Endothelial cell of umbilical vein (primary cell): ENCODE results near the gene NCMAP.

ENCODE experiments used
- EZH2 ChIP-seq: IDR thresholded peaks from 2 replicates; pipeline ENCODE4 v1.6.1; 2012; ENCODE audit warnings: borderline replicate concordance, low read depth, mild to moderate bottlenecking, moderate library complexity, low read length, inconsistent platforms; ENCODE audit not compliant: severe bottlenecking
- MYC ChIP-seq: IDR thresholded peaks from one replicate; pipeline ENCODE4 v1.6.1; 2011; ENCODE audit warnings: mild to moderate bottlenecking, low read depth, low read length
- TF ChIP-seq, protein P1 (sequence below), 2 donors: IDR thresholded peaks; 1 replicate in 1 of 2; 2 replicates in 1 of 2; pipeline ENCODE4 v1.5.1; 2011; ENCODE audit warnings: low read length in 2 of 2, mild to moderate bottlenecking in 2 of 2, moderate library complexity in 2 of 2, control low read depth in 1 of 2, inconsistent platforms in 1 of 2, low read depth in 1 of 2; ENCODE audit not compliant: insufficient read depth in 1 of 2; ENCODE audit errors: extremely low read depth in 1 of 2

DNA sequence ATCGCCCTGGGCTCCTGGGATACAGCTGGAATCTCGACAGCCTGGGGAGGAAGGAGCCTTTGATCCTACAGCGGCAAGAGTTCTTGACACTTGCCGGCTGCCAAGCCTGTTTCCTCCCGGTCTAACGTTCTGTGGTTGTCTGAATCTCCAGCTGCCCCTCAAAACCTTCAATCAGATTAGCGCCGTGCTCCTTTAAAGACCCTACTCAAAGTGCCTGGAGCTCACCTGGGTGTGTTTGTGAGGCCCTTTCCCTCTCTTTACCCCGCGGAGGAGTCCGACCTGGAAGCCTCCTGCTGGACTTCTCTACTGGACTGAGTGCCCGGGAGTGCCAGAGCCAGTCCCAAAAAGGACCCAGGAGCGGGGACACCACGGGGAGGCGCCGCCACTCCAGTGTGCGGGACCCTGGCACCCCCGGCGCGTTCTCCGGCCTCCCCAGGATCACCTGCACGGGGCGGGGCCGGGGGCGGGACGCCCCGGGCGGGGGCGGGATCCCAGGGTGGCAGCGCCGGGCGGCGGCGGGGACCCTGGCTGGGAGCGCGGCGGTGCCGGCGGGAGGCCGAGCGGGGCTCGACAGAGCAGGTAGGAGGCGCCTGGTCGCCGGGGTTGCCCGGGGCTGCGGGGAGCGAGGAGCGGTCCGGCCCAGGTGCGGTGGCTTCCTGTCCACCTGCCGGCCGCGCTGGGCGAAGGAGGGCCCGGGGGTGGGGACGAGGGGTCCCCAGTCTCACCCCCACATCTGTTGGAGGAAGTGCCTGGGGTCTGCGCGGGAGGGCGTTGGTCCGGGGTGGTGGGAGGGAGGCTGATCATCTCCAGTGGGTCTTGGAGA is at the start of gene NCMAP:
- TF ChIP-seq, protein P1, sequence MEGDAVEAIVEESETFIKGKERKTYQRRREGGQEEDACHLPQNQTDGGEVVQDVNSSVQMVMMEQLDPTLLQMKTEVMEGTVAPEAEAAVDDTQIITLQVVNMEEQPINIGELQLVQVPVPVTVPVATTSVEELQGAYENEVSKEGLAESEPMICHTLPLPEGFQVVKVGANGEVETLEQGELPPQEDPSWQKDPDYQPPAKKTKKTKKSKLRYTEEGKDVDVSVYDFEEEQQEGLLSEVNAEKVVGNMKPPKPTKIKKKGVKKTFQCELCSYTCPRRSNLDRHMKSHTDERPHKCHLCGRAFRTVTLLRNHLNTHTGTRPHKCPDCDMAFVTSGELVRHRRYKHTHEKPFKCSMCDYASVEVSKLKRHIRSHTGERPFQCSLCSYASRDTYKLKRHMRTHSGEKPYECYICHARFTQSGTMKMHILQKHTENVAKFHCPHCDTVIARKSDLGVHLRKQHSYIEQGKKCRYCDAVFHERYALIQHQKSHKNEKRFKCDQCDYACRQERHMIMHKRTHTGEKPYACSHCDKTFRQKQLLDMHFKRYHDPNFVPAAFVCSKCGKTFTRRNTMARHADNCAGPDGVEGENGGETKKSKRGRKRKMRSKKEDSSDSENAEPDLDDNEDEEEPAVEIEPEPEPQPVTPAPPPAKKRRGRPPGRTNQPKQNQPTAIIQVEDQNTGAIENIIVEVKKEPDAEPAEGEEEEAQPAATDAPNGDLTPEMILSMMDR (IDR thresholded peaks at IDR 0.05; ENCODE audit: extremely low read depth in 1 of 2, insufficient read depth in 1 of 2, low read depth in 1 of 2, low read length in 2 of 2) = no peak
- no peak for TF ChIP-seq MYC
- peak; percentile 68 for TF ChIP-seq EZH2
